ENCODE measurements around the gene TSPOAP1. TPM values are rescaled to one million over a fixed set of nuclear protein-coding genes. Genes with fewer than 3 reads are reported as not detected.

TSPOAP1 gene
- 22.6 and 23.6 TPM in 2 replicates for total RNA-seq

GRCh38 chr17:58328195-58329034 is at the start of gene TSPOAP1:
Gene TSPOAP1 (minus strand): TSS chr17:58328795. CDS start chr17:58327920, 875 bp downstream.
- Mint-ChIP-seq H3K9me3 (peaks cover 4% of the 10 kb centered on the region), H3K27ac (peak within 1 kb of the TSS; percentile 96), H3K27me3 (peaks cover 4% of the 10 kb centered on the region), H3K36me3 (ENCODE audit: low read depth) (peaks cover 52% of the 10 kb centered on the region), H3K4me3 (peak within 1 kb of the TSS; percentile 91), H3K4me1 (peaks cover 43% of the 10 kb centered on the region)
- intact Hi-C loops (cut with micrococcal nuclease), result loop anchor here (1.0 to 2.0 kb wide), 6 partner anchors 10 to 322 kb away; partner anchors contain the start of genes SRSF1 and SUPT4H1
- peak; percentile 94 for DNase-seq

- Mint-ChIP-seq H3K4me3 (no peak overlapping the region), H3K36me3 (ENCODE audit: low read depth) (peaks cover 3% of the 10 kb centered on the region), H3K27me3 (no peaks in the 10 kb centered on the region), H3K4me1 (peaks cover 38% of the 10 kb centered on the region), H3K9me3 (no peaks in the 10 kb centered on the region), H3K27ac (no peak overlapping the region)
- DNase-seq, result no peak
- intact Hi-C loops (cut with micrococcal nuclease), result no loop called here
These were observed 49.1 kb upstream of the TSPOAP1 start for GRCh38 chr17:58377661-58378060.

GRCh38 chr17:58377093-58377601 is 48.6 kb upstream of the TSPOAP1 start:
- Mint-ChIP-seq H3K4me1 (peaks cover 33% of the 10 kb centered on the region), H3K9me3 (no peaks in the 10 kb centered on the region), H3K4me3 (no peak overlapping the region), H3K27ac (no peak overlapping the region), H3K36me3 (ENCODE audit: low read depth) (peaks cover 3% of the 10 kb centered on the region), H3K27me3 (no peaks in the 10 kb centered on the region)
- intact Hi-C loops (cut with micrococcal nuclease), result no loop called here
- DNase-seq, result no peak

GRCh38 chr17:58376472-58377000 is 47.9 kb upstream of the TSPOAP1 start:
- no peaks in the 10 kb centered on the region for H3K9me3 Mint-ChIP-seq
- H3K27ac Mint-ChIP-seq, result no peak overlapping the region
- no peak overlapping the region for H3K4me3 Mint-ChIP-seq
- intact Hi-C loops (cut with micrococcal nuclease), result no loop called here
- peaks cover 3% of the 10 kb centered on the region for H3K36me3 Mint-ChIP-seq (ENCODE audit: low read depth)
- peaks cover 28% of the 10 kb centered on the region for H3K4me1 Mint-ChIP-seq
- H3K27me3 Mint-ChIP-seq, result no peaks in the 10 kb centered on the region
- DNase-seq, result no peak

- Mint-ChIP-seq H3K4me3 (no peak overlapping the region), H3K27me3 (no peaks in the 10 kb centered on the region), H3K27ac (no peak overlapping the region), H3K36me3 (ENCODE audit: low read depth) (peaks cover 3% of the 10 kb centered on the region), H3K9me3 (no peaks in the 10 kb centered on the region), H3K4me1 (peaks cover 23% of the 10 kb centered on the region)
- intact Hi-C loops (cut with micrococcal nuclease), result no loop called here
- no peak for DNase-seq
These were observed 47.2 kb upstream of the TSPOAP1 start for GRCh38 chr17:58375811-58376210.

GRCh38 chr17:58375256-58375655 is 46.7 kb upstream of the TSPOAP1 start:
- H3K4me1 Mint-ChIP-seq, result peaks cover 21% of the 10 kb centered on the region
- H3K9me3 Mint-ChIP-seq, result no peaks in the 10 kb centered on the region
- H3K4me3 Mint-ChIP-seq, result no peak overlapping the region
- no peak overlapping the region for H3K27ac Mint-ChIP-seq
- peaks cover 3% of the 10 kb centered on the region for H3K36me3 Mint-ChIP-seq (ENCODE audit: low read depth)
- no peaks in the 10 kb centered on the region for H3K27me3 Mint-ChIP-seq
- DNase-seq, result no peak
- intact Hi-C loops (cut with micrococcal nuclease), result no loop called here

- no peak for DNase-seq
- no peak overlapping the region for H3K27ac Mint-ChIP-seq
- intact Hi-C loops (cut with micrococcal nuclease), result no loop called here
- no peak overlapping the region for H3K4me3 Mint-ChIP-seq
- no peaks in the 10 kb centered on the region for H3K27me3 Mint-ChIP-seq
- peaks cover 13% of the 10 kb centered on the region for H3K4me1 Mint-ChIP-seq
- H3K9me3 Mint-ChIP-seq, result no peaks in the 10 kb centered on the region
- peaks cover 3% of the 10 kb centered on the region for H3K36me3 Mint-ChIP-seq (ENCODE audit: low read depth)
These were observed 45.3 kb upstream of the TSPOAP1 start for GRCh38 chr17:58373923-58374322.

GRCh38 chr17:58373003-58373402 is 44.4 kb upstream of the TSPOAP1 start:
- intact Hi-C loops (cut with micrococcal nuclease), result no loop called here
- Mint-ChIP-seq H3K27me3 (no peaks in the 10 kb centered on the region), H3K4me1 (peaks cover 8% of the 10 kb centered on the region), H3K36me3 (ENCODE audit: low read depth) (peaks cover 3% of the 10 kb centered on the region), H3K9me3 (no peaks in the 10 kb centered on the region), H3K27ac (no peak overlapping the region), H3K4me3 (no peak overlapping the region)
- DNase-seq, result no peak

- Mint-ChIP-seq H3K4me1 (no peaks in the 10 kb centered on the region), H3K36me3 (ENCODE audit: low read depth) (peaks cover 3% of the 10 kb centered on the region), H3K9me3 (no peaks in the 10 kb centered on the region), H3K27ac (no peak overlapping the region), H3K27me3 (no peaks in the 10 kb centered on the region), H3K4me3 (no peak overlapping the region)
- intact Hi-C loops (cut with micrococcal nuclease), result no loop called here
- DNase-seq, result no peak
These were observed 42.8 kb upstream of the TSPOAP1 start for GRCh38 chr17:58371300-58371950.

GRCh38 chr17:58370716-58371115 is 42.1 kb upstream of the TSPOAP1 start:
- DNase-seq, result no peak
- Mint-ChIP-seq H3K27me3 (no peaks in the 10 kb centered on the region), H3K27ac (no peak overlapping the region), H3K4me3 (no peak overlapping the region), H3K4me1 (no peaks in the 10 kb centered on the region), H3K36me3 (ENCODE audit: low read depth) (peaks cover 3% of the 10 kb centered on the region), H3K9me3 (no peaks in the 10 kb centered on the region)
- intact Hi-C loops (cut with micrococcal nuclease), result no loop called here

GRCh38 chr17:58370309-58370708 is 41.7 kb upstream of the TSPOAP1 start:
- Mint-ChIP-seq H3K27ac (no peak overlapping the region), H3K4me1 (no peaks in the 10 kb centered on the region), H3K27me3 (no peaks in the 10 kb centered on the region), H3K9me3 (no peaks in the 10 kb centered on the region), H3K36me3 (ENCODE audit: low read depth) (peaks cover 3% of the 10 kb centered on the region), H3K4me3 (no peak overlapping the region)
- intact Hi-C loops (cut with micrococcal nuclease), result no loop called here
- no peak for DNase-seq

- intact Hi-C loops (cut with micrococcal nuclease), result no loop called here
- Mint-ChIP-seq H3K27ac (no peak overlapping the region), H3K4me1 (no peaks in the 10 kb centered on the region), H3K9me3 (no peaks in the 10 kb centered on the region), H3K27me3 (no peaks in the 10 kb centered on the region), H3K36me3 (ENCODE audit: low read depth) (peaks cover 3% of the 10 kb centered on the region), H3K4me3 (no peak overlapping the region)
- no peak for DNase-seq
These were observed 40.8 kb upstream of the TSPOAP1 start for GRCh38 chr17:58369214-58370031.

GRCh38 chr17:58368860-58369213 is 40.2 kb upstream of the TSPOAP1 start:
- no peaks in the 10 kb centered on the region for H3K4me1 Mint-ChIP-seq
- no peak for DNase-seq
- intact Hi-C loops (cut with micrococcal nuclease), result no loop called here
- no peak overlapping the region for H3K4me3 Mint-ChIP-seq
- H3K9me3 Mint-ChIP-seq, result no peaks in the 10 kb centered on the region
- peaks cover 3% of the 10 kb centered on the region for H3K36me3 Mint-ChIP-seq (ENCODE audit: low read depth)
- H3K27me3 Mint-ChIP-seq, result no peaks in the 10 kb centered on the region
- H3K27ac Mint-ChIP-seq, result no peak overlapping the region
